ENCODE data around the gene DPM1. TPM values are rescaled to one million over a fixed set of nuclear protein-coding genes. Genes with fewer than 3 reads are reported as not detected.

DPM1 gene
- total RNA-seq, 1 experiment from 2014 or later, result 65.5 TPM

- Histone ChIP-seq H3K9me3 (ENCODE audit: control insufficient read depth in 1 of 2, insufficient read depth in 1 of 2, low read depth in 1 of 2, low read length in 2 of 2) (no peaks in the 10 kb centered on the region), H2AFZ (ENCODE audit: low read depth, low read length, poor library complexity, severe bottlenecking) (no peak overlapping the region), H3K36me3 (ENCODE audit: control insufficient read depth in 1 of 2, insufficient read depth in 2 of 2, low read length in 2 of 2) (peaks cover 7 to 11% of the 10 kb centered on the region in 2 experiments; a peak in 2 of 4 replicates), H3K4me2 (ENCODE audit: low read length) (no peak overlapping the region), H3K27ac (ENCODE audit: low read depth, low read length) (no peak overlapping the region), H3K9me2 (ENCODE audit: insufficient read depth) (no peaks in the 10 kb centered on the region), H3K9ac (ENCODE audit: low read length) (no peak overlapping the region), H4K20me1 (ENCODE audit: insufficient read depth) (peaks cover 56% of the 10 kb centered on the region; the same call in 1 of the 2 replicates), H3K4me1 (ENCODE audit: control insufficient read depth in 1 of 2, insufficient read depth in 2 of 2, low read length in 2 of 2) (peaks cover 0 to 14% of the 10 kb centered on the region in 2 experiments; a peak in 2 of 4 replicates), H3K79me2 (ENCODE audit: insufficient read depth, low read length) (peaks cover 100% of the 10 kb centered on the region), H3K27me3 (ENCODE audit: insufficient read depth, low read length) (no peaks in the 10 kb centered on the region), H3K4me3 (replicated peaks in 1 of 2; ENCODE audit: low read depth in 1 of 2, low read length in 2 of 2) (no peak overlapping the region)
- intact Hi-C loops (cut with micrococcal nuclease), result no loop called here
- TF ChIP-seq EZH2phosphoT487 (IDR thresholded peaks at IDR 0.05; ENCODE audit: borderline replicate concordance), result no peak
- ChIA-PET POLR2A (interaction anchor here (1.1 kb wide), 1 partner anchor 14 kb away, joined by 5 read pairs; the partner anchor contains the start of gene ADNP), CTCF (interaction anchor here (1.4 kb wide), 1 partner anchor 12 kb away, joined by 3 read pairs; no protein-coding TSS in a partner anchor), RAD21 (ENCODE audit: low non-redundant PET in 1 of 2, low total read pairs in 2 of 2, uncharacterized antibody in 2 of 2, unreplicated experiment in 2 of 2) (no interaction called here)
- no peak for DNase-seq (ENCODE audit: low read depth, low spot score)
- BruUV-seq (replicated peaks), result no TSS peak
- no peak for ATAC-seq
Observed at GRCh38 chr20:50916934-50917333, 41.4 kb downstream of the DPM1 start.

- peaks cover 0 to 14% of the 10 kb centered on the region in 2 experiments; a peak in 2 of 4 replicates for H3K4me1 ChIP-seq (ENCODE audit: control insufficient read depth in 1 of 2, insufficient read depth in 2 of 2, low read length in 2 of 2)
- no peak for DNase-seq (ENCODE audit: low read depth, low spot score)
- intact Hi-C loops (cut with micrococcal nuclease), result no loop called here
- no peak for TF ChIP-seq CBX3 (IDR thresholded peaks at IDR 0.05; ENCODE audit: low read depth)
- no peak for TF ChIP-seq POLR2A (IDR thresholded peaks at IDR 0.05; ENCODE audit: borderline replicate concordance, extremely low read depth, insufficient read depth, insufficient read length)
- no peak for TF ChIP-seq FOSL1 (IDR thresholded peaks at IDR 0.05; ENCODE audit: low read depth)
- TF ChIP-seq YY1 (IDR thresholded peaks at IDR 0.05; ENCODE audit: extremely low read depth, insufficient replicate concordance, low read depth, low read length), result no peak
- no peak for TF ChIP-seq SRF (IDR thresholded peaks at IDR 0.05; ENCODE audit: low read depth)
- TF ChIP-seq ELF1 (IDR thresholded peaks at IDR 0.05; ENCODE audit: borderline replicate concordance, low read depth), result no peak
- TF ChIP-seq ZNF274 (IDR thresholded peaks at IDR 0.05; ENCODE audit: low read depth, low read length), result no peak
- no peak for TF ChIP-seq RAD21 (IDR thresholded peaks at IDR 0.05; ENCODE audit: low read depth)
- no peak for TF ChIP-seq SIN3A (IDR thresholded peaks at IDR 0.05; ENCODE audit: low read depth)
- no peak for TF ChIP-seq POLR2AphosphoS5 (IDR thresholded peaks at IDR 0.05; ENCODE audit: low read depth, low read length)
- TF ChIP-seq CTCF (IDR thresholded peaks at IDR 0.05 in 2 of 3, conservative IDR thresholded peaks at IDR 0.05 in 1 of 3; ENCODE audit: borderline replicate concordance in 1 of 3, insufficient read depth in 1 of 3, low read depth in 2 of 3, low read length in 2 of 3), result no peak
- no peak for TF ChIP-seq MAX (IDR thresholded peaks at IDR 0.05)
- TF ChIP-seq ZFX (IDR thresholded peaks at IDR 0.05), result no peak
- no peak for TF ChIP-seq TCF7L2 (IDR thresholded peaks at IDR 0.05; ENCODE audit: borderline replicate concordance, extremely low read depth, insufficient read depth, insufficient read length)
- TF ChIP-seq REST (IDR thresholded peaks at IDR 0.05; ENCODE audit: low read depth), result no peak
Observed at GRCh38 chr20:50916257-50916656, 42.1 kb downstream of the DPM1 start.

More at GRCh38 chr20:50916257-50916656, 42.1 kb downstream of the DPM1 start:
- no peak overlapping the region for H3K4me3 ChIP-seq (replicated peaks in 1 of 2; ENCODE audit: low read depth in 1 of 2, low read length in 2 of 2)
- H3K36me3 ChIP-seq (ENCODE audit: control insufficient read depth in 1 of 2, insufficient read depth in 2 of 2, low read length in 2 of 2), result peaks cover 7 to 17% of the 10 kb centered on the region in 2 experiments; a peak in 1 of 4 replicates
- no peak overlapping the region for H2AFZ ChIP-seq (ENCODE audit: low read depth, low read length, poor library complexity, severe bottlenecking)
- no peak overlapping the region for H3K27ac ChIP-seq (ENCODE audit: low read depth, low read length)
- no peak overlapping the region for H3K9ac ChIP-seq (ENCODE audit: low read length)
- BruUV-seq (replicated peaks), result no TSS peak
- ChIA-PET RAD21 (ENCODE audit: low non-redundant PET in 1 of 2, low total read pairs in 2 of 2, uncharacterized antibody in 2 of 2, unreplicated experiment in 2 of 2) (no interaction called here), POLR2A (interaction anchor here (1.1 kb wide), 1 partner anchor 15 kb away, joined by 5 read pairs; the partner anchor contains the start of gene ADNP), CTCF (interaction anchor here (1.4 to 2.8 kb wide), 2 partner anchors 13 kb away, joined by 3 to 9 read pairs; no protein-coding TSS in a partner anchor)
- ATAC-seq, result peak; percentile 64
- no peaks in the 10 kb centered on the region for H3K27me3 ChIP-seq (ENCODE audit: insufficient read depth, low read length)
- no peaks in the 10 kb centered on the region for H3K9me2 ChIP-seq (ENCODE audit: insufficient read depth)
- H3K4me2 ChIP-seq (ENCODE audit: low read length), result no peak overlapping the region
- H3K79me2 ChIP-seq (ENCODE audit: insufficient read depth, low read length), result peaks cover 100% of the 10 kb centered on the region
- H3K9me3 ChIP-seq (ENCODE audit: control insufficient read depth in 1 of 2, insufficient read depth in 1 of 2, low read depth in 1 of 2, low read length in 2 of 2), result no peaks in the 10 kb centered on the region
- peaks cover 62% of the 10 kb centered on the region; the same call in 1 of the 2 replicates for H4K20me1 ChIP-seq (ENCODE audit: insufficient read depth)

Data from HCT116 (cell line).